ENCODE measurements around the gene PTTG1IP2. TPM values are rescaled to one million over a fixed set of nuclear protein-coding genes. Genes with fewer than 3 reads are reported as not detected.

The PTTG1IP2 gene
- total RNA-seq = not detected

GRCh38 chr7:90469554-90469953 is at the start of gene PTTG1IP2:
PTTG1IP2 (plus strand) TSS chr7:90469639; CDS start chr7:90469787, 148 bp downstream.
- Histone ChIP-seq H3K27ac (no peak within 1 kb of the TSS), H3K27me3 (no peaks in the 10 kb centered on the region), H3K36me3 (no peaks in the 10 kb centered on the region), H3K4me1 (peaks cover 0 to 6% (median 0%) of the 10 kb centered on the region in 4 donors), H3K9me3 (no peaks in the 10 kb centered on the region), H3K4me3 (no peak within 1 kb of the TSS)
- intact Hi-C loops (cut with DNase I; ENCODE audit: low total_unique reads) = no loop called here
- in situ Hi-C loops (cut with MboI; ENCODE audit: low pct_ligation_motif_present in 1 of 4, low pct_unique_long_range_greater_than_20kb in 1 of 4, low sequenced_read_pairs in 3 of 4) = loop anchor here in 3 of 4 donors (25.0 kb wide), 1 partner anchor 568 kb away; no protein-coding TSS in a partner anchor
- TF ChIP-seq CTCF (IDR thresholded peaks at IDR 0.05) (no peak), EP300 (IDR thresholded peaks at IDR 0.05; ENCODE audit: low read depth) (no peak), POLR2AphosphoS5 (IDR thresholded peaks at IDR 0.05) (no peak), POLR2A (IDR thresholded peaks at IDR 0.05) (no peak)
- DNase-seq = no peak
- WGBS, 2 donors (ENCODE audit: low coverage in 1 of 2) = 89 to 100% methylated on average over 3 to 4 of the region's 4 CpGs

- in situ Hi-C loops (cut with MboI; ENCODE audit: low pct_ligation_motif_present in 1 of 4, low pct_unique_long_range_greater_than_20kb in 1 of 4, low sequenced_read_pairs in 3 of 4) = loop anchor here in 3 of 4 donors (10.0 to 25.0 kb wide), 2 partner anchors 259 to 267 kb away; partner anchors contain the start of gene STEAP1 (in 3 of the 3)
- H3K4me3 ChIP-seq = no peak overlapping the region
- H3K27me3 ChIP-seq = no peaks in the 10 kb centered on the region
- intact Hi-C loops (cut with DNase I; ENCODE audit: low total_unique reads) = no loop called here
- no peaks in the 10 kb centered on the region for H3K4me1 ChIP-seq
- 84 to 85% methylated on average over 3 to 6 of the region's 6 CpGs for WGBS, 2 donors (ENCODE audit: low coverage in 1 of 2)
- no peaks in the 10 kb centered on the region for H3K36me3 ChIP-seq
- DNase-seq = no peak
- no peaks in the 10 kb centered on the region for H3K9me3 ChIP-seq
- H3K27ac ChIP-seq = no peak overlapping the region
- TF ChIP-seq CTCF (IDR thresholded peaks at IDR 0.05) = no peak
- TF ChIP-seq EP300 (IDR thresholded peaks at IDR 0.05; ENCODE audit: low read depth) = no peak
- TF ChIP-seq POLR2A (IDR thresholded peaks at IDR 0.05) = no peak
- no peak for TF ChIP-seq POLR2AphosphoS5 (IDR thresholded peaks at IDR 0.05)
Observed at GRCh38 chr7:90421651-90422050, 47.8 kb upstream of the PTTG1IP2 start.

- 86 to 100% methylated on average over 1 to 3 of the region's 3 CpGs for WGBS, 2 donors (ENCODE audit: low coverage in 1 of 2)
Observed at GRCh38 chr7:90424720-90425119, 44.7 kb upstream of the PTTG1IP2 start.

GRCh38 chr7:90425376-90425775 is 44.1 kb upstream of the PTTG1IP2 start:
- intact Hi-C loops (cut with DNase I; ENCODE audit: low total_unique reads) = no loop called here
- WGBS, 2 donors (ENCODE audit: low coverage in 1 of 2) = 33% methylated on average over 2 of the region's 2 CpGs; no CpG with 5 or more reads in 1 of the 2 donors
- Histone ChIP-seq H3K4me1 (no peaks in the 10 kb centered on the region), H3K27me3 (no peaks in the 10 kb centered on the region), H3K36me3 (no peaks in the 10 kb centered on the region), H3K27ac (no peak overlapping the region), H3K9me3 (no peaks in the 10 kb centered on the region), H3K4me3 (no peak overlapping the region)
- no peak for TF ChIP-seq EP300 (IDR thresholded peaks at IDR 0.05; ENCODE audit: low read depth)
- no peak for TF ChIP-seq CTCF (IDR thresholded peaks at IDR 0.05)
- no peak for TF ChIP-seq POLR2AphosphoS5 (IDR thresholded peaks at IDR 0.05)
- TF ChIP-seq POLR2A (IDR thresholded peaks at IDR 0.05) = no peak
- in situ Hi-C loops (cut with MboI; ENCODE audit: low pct_ligation_motif_present in 1 of 4, low pct_unique_long_range_greater_than_20kb in 1 of 4, low sequenced_read_pairs in 3 of 4) = loop anchor here in 1 of 4 donors (10.0 kb wide), 1 partner anchor 271 kb away; the partner anchor contains the start of gene STEAP1
- no peak for DNase-seq

More at GRCh38 chr7:90424720-90425119, 44.7 kb upstream of the PTTG1IP2 start:
- no peaks in the 10 kb centered on the region for H3K27me3 ChIP-seq
- TF ChIP-seq CTCF (IDR thresholded peaks at IDR 0.05) (no peak), POLR2AphosphoS5 (IDR thresholded peaks at IDR 0.05) (no peak), EP300 (IDR thresholded peaks at IDR 0.05; ENCODE audit: low read depth) (no peak), POLR2A (IDR thresholded peaks at IDR 0.05) (no peak)
- H3K9me3 ChIP-seq = no peaks in the 10 kb centered on the region
- no peak overlapping the region for H3K27ac ChIP-seq
- intact Hi-C loops (cut with DNase I; ENCODE audit: low total_unique reads) (no loop called here), in situ Hi-C loops (cut with MboI; ENCODE audit: low pct_ligation_motif_present in 1 of 4, low pct_unique_long_range_greater_than_20kb in 1 of 4, low sequenced_read_pairs in 3 of 4) (loop anchor here in 3 of 4 donors (10.0 to 25.0 kb wide), 2 partner anchors 262 to 270 kb away; partner anchors contain the start of gene STEAP1 (in 3 of the 3))
- H3K4me3 ChIP-seq = no peak overlapping the region
- H3K36me3 ChIP-seq = no peaks in the 10 kb centered on the region
- H3K4me1 ChIP-seq = no peaks in the 10 kb centered on the region
- DNase-seq = no peak
